GM19455 (cell line): ENCODE results near the gene RHEBL1.

Source experiments
- ATAC-seq: cut with Tn5 transposase; IDR thresholded peaks from one replicate; pipeline ENCODE4 v1.9.1; 2021; ENCODE audit not compliant: unreplicated experiment

The RHEBL1 gene

GRCh38 chr12:49022558-49023178 is 47.1 kb downstream of the RHEBL1 start:
- no peak for ATAC-seq

DNA sequence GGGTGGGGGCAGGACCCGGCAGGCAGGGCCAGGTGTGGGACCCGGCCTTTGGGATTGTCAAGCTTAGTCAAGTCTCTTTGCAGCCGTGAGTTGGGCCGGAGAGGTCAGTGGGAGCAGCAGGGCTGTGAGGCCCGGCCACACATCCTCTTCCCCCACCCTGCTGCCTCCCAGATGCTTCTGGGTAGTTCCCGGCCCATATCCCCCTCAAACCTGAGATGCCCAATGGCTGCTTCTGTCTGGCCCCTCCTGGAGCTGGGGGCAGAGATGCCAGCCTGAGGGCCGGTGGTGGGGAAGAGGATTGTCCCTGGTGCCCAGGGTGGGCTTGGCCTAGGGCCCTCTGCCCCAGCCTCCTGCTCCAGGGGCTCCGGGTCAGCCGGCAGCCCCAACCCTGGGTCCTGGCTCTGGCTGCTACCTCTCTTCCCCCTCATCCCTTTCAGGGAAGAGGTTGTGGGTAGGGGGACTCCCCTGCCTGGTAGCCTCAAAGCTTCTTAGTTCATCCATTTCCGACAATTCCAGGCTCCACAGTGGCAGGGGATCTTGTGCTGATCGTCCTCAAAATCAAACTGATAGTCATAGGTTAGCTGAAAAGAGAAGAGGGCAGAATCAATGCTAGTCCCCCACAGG is 48.4 kb downstream of the RHEBL1 start:
- no peak for ATAC-seq

DNA sequence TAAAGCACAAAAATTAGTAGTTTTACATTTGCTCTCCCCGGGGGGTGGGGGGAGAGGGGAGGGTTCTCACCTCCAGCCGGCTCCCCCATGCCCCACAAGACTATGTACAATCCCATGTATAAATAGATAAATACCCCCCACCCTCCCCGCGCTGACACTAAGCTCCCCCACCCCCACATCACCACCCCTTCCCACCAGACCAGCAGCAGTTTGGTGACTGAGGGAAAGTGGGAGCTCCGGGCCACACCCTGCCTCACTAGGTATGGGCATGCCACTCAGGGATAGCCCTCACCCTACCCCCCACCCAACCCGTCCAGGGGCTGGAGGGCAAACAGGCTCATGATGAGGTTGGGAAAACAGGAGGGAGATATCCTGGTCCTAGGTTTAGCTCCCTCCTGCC is 49.3 kb downstream of the RHEBL1 start:
- ATAC-seq = no peak

GRCh38 chr12:49019443-49020324 is 50.1 kb downstream of the RHEBL1 start:
- no peak for ATAC-seq

DNA sequence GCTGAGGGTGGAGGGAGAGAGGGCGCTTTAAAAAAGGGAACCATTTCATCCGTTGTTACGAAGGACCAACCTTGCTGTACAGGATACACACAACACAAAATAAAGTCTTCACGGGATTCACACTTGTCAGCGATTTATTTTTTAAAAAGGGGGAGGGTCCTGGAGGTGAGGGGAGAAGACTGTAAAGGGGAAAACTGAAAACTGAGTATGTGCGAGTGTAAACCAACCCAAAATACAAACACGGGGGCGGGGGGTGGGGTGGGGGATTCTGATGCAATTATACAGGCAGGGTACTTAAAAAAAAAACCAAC is 50.7 kb downstream of the RHEBL1 start:
- ATAC-seq = no peak

GRCh38 chr12:49018261-49019119 is 51.3 kb downstream of the RHEBL1 start, which contains the start of gene PRKAG1:
Gene PRKAG1 (minus strand): TSS chr12:49018776. CDS start chr12:49018740, 36 bp downstream.
- ATAC-seq = peak; percentile 90

DNA sequence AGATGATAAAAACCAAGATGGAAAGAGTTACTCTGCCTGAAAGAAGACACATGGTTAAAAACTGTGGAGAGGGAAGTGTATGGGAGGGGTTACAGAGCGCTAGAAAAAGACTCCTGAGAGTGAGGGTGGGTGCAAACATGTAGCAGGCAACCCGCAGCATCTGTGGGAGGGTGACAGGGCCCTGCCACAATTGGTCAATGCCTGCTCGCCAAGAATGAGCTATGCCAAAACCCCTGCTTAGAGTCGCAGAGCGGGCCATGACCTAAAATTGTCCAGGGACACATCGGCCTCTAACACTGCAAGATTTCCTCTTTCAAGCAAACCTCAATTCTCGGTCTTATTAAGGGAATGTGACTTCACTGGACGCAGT is 51.9 kb downstream of the RHEBL1 start:
- no peak for ATAC-seq

DNA sequence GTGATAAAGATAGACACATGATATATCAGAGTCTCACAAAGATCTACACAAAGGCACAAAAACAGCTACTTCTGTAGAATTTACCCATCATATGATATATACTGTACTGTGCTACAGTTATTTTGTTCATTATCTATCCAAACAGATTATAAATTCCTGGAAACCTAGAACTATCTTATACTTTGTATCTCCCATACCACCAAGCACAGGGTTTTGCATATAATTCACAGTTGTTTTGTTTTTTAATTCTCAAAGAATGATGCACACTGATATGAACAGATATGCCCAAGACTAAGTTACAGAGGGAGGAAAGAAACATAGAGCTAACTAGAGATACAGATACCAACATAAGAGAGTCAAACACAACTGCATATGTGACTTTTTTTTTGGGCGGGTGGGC is 54.6 kb downstream of the RHEBL1 start:
- no peak for ATAC-seq
